MM.1S (cell line): Measurements from ENCODE around the gene DNAH7.

Experiments used
- EZH2phosphoT487 ChIP-seq: fragments of 300-600 bp; sonication (generic); IDR thresholded peaks from 2 replicates; pipeline ENCODE4 v1.6.1; 2018; ENCODE audit warnings: antibody characterized with exemption, low read length
- TF ChIP-seq, protein P1 (sequence below): fragments of 300-600 bp; sonication (generic); IDR thresholded peaks from 2 replicates; pipeline ENCODE4 v1.5.1; 2016; ENCODE audit warnings: antibody characterized with exemption, low read length, mixed read lengths

DNA sequence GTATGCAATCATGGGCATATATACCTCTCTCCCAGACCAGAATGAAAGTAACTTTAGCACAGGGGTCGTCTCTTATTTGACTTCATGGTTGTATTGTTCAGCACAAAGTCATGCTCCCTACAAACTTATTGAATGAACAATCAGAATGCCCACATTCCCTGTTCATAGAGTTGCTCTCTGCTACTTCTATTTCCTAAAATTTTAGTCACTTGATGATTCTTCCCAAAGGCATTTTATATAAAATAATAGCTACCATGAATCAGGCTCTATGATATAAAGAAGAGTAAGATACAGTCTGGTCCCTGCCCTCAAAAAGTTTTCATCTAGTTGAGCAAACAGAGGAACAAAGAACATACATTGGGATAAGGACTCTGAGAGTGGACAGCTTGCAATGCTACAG, 249.4 kb downstream of the DNAH7 start:
- TF ChIP-seq, protein P1, sequence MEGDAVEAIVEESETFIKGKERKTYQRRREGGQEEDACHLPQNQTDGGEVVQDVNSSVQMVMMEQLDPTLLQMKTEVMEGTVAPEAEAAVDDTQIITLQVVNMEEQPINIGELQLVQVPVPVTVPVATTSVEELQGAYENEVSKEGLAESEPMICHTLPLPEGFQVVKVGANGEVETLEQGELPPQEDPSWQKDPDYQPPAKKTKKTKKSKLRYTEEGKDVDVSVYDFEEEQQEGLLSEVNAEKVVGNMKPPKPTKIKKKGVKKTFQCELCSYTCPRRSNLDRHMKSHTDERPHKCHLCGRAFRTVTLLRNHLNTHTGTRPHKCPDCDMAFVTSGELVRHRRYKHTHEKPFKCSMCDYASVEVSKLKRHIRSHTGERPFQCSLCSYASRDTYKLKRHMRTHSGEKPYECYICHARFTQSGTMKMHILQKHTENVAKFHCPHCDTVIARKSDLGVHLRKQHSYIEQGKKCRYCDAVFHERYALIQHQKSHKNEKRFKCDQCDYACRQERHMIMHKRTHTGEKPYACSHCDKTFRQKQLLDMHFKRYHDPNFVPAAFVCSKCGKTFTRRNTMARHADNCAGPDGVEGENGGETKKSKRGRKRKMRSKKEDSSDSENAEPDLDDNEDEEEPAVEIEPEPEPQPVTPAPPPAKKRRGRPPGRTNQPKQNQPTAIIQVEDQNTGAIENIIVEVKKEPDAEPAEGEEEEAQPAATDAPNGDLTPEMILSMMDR = no peak
- TF ChIP-seq EZH2phosphoT487 = no peak
